Psoas muscle (tissue), 8 donors: ENCODE results near the gene XDH. TPM values are rescaled to one million over a fixed set of nuclear protein-coding genes. Genes with fewer than 3 reads are reported as not detected.
A peak's percentile ranks its signal among the peaks of the same experiment; 100 is the strongest.

Experiments used
- ATAC-seq, 4 donors: fragments of 200-7000 bp; cut with Tn5 transposase; one replicate each; pipeline ENCODE4 v1.9.1; 2020; ENCODE audit warnings: moderate library complexity in 3 of 4, mild to moderate bottlenecking in 2 of 4
- DNase-seq, 2 donors: peaks; one replicate each; pipeline ENCODE4 v3.0.0-alpha.2; 2020
- H3K27ac ChIP-seq: fragments of 200-600 bp; one replicate; pipeline ENCODE4 v1.8.0; 2022
- H3K27me3 ChIP-seq, 3 donors: fragments of 200-600 bp in 1 of 3; one replicate each; pipeline versions ENCODE4 v1.6.1 to v1.8.0; 2013 to 2022; ENCODE audit warnings: low read length in 2 of 3, mild to moderate bottlenecking in 2 of 3, moderate library complexity in 1 of 3; ENCODE audit not compliant: insufficient read depth in 3 of 3
- H3K36me3 ChIP-seq, 2 donors: fragments of 200-600 bp in 1 of 2; one replicate each; pipeline versions ENCODE4 v1.6.1 to v1.8.0; 2013 to 2022; ENCODE audit warnings: low read depth in 1 of 2, mild to moderate bottlenecking in 1 of 2, moderate library complexity in 1 of 2; ENCODE audit not compliant: insufficient read depth in 1 of 2
- H3K4me1 ChIP-seq: fragments of 200-600 bp; one replicate; pipeline ENCODE4 v1.8.0; 2022
- H3K4me3 ChIP-seq: fragments of 200-600 bp; one replicate; pipeline ENCODE4 v1.8.0; 2022; ENCODE audit warnings: mild to moderate bottlenecking
- H3K9me3 ChIP-seq: fragments of 200-600 bp; one replicate; pipeline ENCODE4 v1.8.0; 2022
- CTCF ChIP-seq: fragments of 200-600 bp; IDR thresholded peaks from one replicate; pipeline ENCODE4 v1.8.0; 2022; ENCODE audit warnings: antibody characterized with exemption
- WGBS, 3 donors: extraction: QIAGEN DNeasy Blood & Tissue Kit; methylation state at CpG; one replicate each; pipeline versions ENCODE4 v1.1.6 to v1.1.7; 2013; 5-methylcytosine and 5-hydroxymethylcytosine counted together
- intact Hi-C, 2 donors: fragments of 100-400 bp; cut with DNase I; formaldehyde crosslinking; loops; one replicate each; pipeline versions ENCODE4 v1.11.0 to v1.14.2; 2022
- polyA plus RNA-seq, 3 donors: library from polyadenylated mRNA; stranded (reverse); fragments of 200-250 nt; gene quantifications; one replicate each; pipeline ENCODE4 v1.2.3, GENCODE V29; 2013
- total RNA-seq, 4 donors: library from RNA; stranded (reverse); fragmentation: NEBNext Ultra II Directional in 2 of 4; extraction: Animal tissue kit (Norgen Biotek cat#: 25700) in 2 of 4; gene quantifications; one replicate each; pipeline versions ENCODE4 v1.2.1 to v1.2.4, GENCODE V29; 2021 to 2023
- donor health status: healthy with polysubstance abuse.
- donor health status: DM: no; HTN: no; CAD: no; lungs with moderate emphysema.
- donor health status: Bipolar disorder and iron deficiency.
- donor health status: healthy.
- donor health status: DM: yes; HTN: yes; CAD: no.
- donor health status: DM: no; HTN: no; CAD: no.
- donor health status: DM: no; HTN: no; CAD: no.
- donor health status: DM: yes; HTN: yes; CAD: no.

Gene XDH
- total and polyA plus RNA-seq, 7 donors, result 0.03 to 1.5 (median 0.09) TPM; not detected in 1

- 51 to 66% (median 65%) methylated on average over 5 of the region's 5 CpGs for WGBS, 3 donors
- peaks cover 10% of the 10 kb centered on the region for H3K4me1 ChIP-seq
- no peak for TF ChIP-seq CTCF
- intact Hi-C loops, result no loop called here
- ATAC-seq (no peak), DNase-seq (no peak)
- H3K27me3 ChIP-seq, result no peaks in the 10 kb centered on the region
- H3K9me3 ChIP-seq, result no peaks in the 10 kb centered on the region
- H3K4me3 ChIP-seq, result peak overlapping the region; percentile 23
- no peak overlapping the region for H3K27ac ChIP-seq
- H3K36me3 ChIP-seq, result no peaks in the 10 kb centered on the region
These were observed 90.4 kb downstream of the XDH start for GRCh38 chr2:31324016-31324633.

GRCh38 chr2:31322371-31322770 is 92.2 kb downstream of the XDH start:
- Histone ChIP-seq H3K4me3 (no peak overlapping the region), H3K27ac (no peak overlapping the region), H3K4me1 (peaks cover 10% of the 10 kb centered on the region), H3K27me3 (no peaks in the 10 kb centered on the region), H3K36me3 (no peaks in the 10 kb centered on the region), H3K9me3 (no peaks in the 10 kb centered on the region)
- intact Hi-C loops, result no loop called here
- ATAC-seq, result peak in 3 of 4 donors; percentile 45 to 82 (median 65)
- 27 to 42% (median 31%) methylated on average over 1 of the region's 1 CpG for WGBS, 3 donors
- TF ChIP-seq CTCF, result no peak
- no peak for DNase-seq

- H3K27ac ChIP-seq, result no peak overlapping the region
- peak in 3 of 4 donors; percentile 50 to 75 (median 71) for ATAC-seq
- H3K4me3 ChIP-seq, result no peak overlapping the region
- DNase-seq, result peak in 1 of 2 donors; percentile 64
- no peaks in the 10 kb centered on the region for H3K36me3 ChIP-seq
- intact Hi-C loops, result no loop called here
- no peak for TF ChIP-seq CTCF
- H3K4me1 ChIP-seq, result peaks cover 10% of the 10 kb centered on the region
- no peaks in the 10 kb centered on the region for H3K9me3 ChIP-seq
- no peaks in the 10 kb centered on the region for H3K27me3 ChIP-seq
- 66 to 77% (median 72%) methylated on average over 6 of the region's 6 CpGs for WGBS, 3 donors
These were observed 95.0 kb downstream of the XDH start for GRCh38 chr2:31319406-31320175.

- ATAC-seq, result peak in 3 of 4 donors; percentile 34 to 63 (median 54)
- Histone ChIP-seq H3K4me1 (peaks cover 10% of the 10 kb centered on the region), H3K36me3 (no peaks in the 10 kb centered on the region), H3K9me3 (no peaks in the 10 kb centered on the region), H3K27ac (peak overlapping the region; percentile 15), H3K27me3 (no peaks in the 10 kb centered on the region), H3K4me3 (no peak overlapping the region)
- 72 to 76% (median 75%) methylated on average over 11 of the region's 11 CpGs for WGBS, 3 donors
- no peak for TF ChIP-seq CTCF
- DNase-seq, result peak; percentile 36 to 78
- intact Hi-C loops, result no loop called here
These were observed 95.9 kb downstream of the XDH start for GRCh38 chr2:31318361-31319336.
